ENCODE measurements around the gene SERPINB3.
"Not testable (repeated sequence)": the region's sequence is repeated elsewhere in the genome, so short reads cannot be mapped to it uniquely, and the experiment has no call there.

DNA sequence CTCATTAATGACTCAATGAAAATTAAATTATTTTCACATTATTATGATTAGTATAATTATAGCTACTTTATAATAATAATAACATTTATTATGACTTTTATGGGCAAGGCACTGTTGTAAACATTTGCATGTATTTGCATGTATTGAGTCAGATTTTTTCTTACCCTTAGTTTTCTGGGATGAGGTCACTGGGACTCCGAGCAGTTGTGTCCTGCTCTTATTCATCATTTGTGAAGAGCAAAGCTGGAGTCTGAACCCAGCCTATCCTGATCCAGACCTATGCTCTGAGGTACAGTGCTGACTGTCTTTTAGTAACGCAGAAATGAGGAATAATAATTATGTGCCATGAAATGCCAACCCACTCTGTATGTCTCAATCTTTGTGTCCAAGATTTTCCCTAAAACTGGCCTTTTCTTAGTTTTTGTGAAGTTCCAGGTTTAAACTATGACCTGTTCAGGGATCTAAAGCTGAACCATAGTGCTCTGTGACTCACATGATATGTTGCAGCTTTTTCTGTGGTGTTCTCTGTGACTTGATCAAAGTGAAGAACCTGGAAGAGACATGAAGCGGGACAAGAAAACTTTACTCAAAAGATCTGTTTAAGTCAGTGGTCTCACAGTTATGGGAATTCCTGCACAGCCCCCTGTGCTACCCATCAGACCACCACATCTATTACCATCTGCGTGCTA lies 18.9 kb downstream of the SERPINB3 start:
- TF ChIP-seq, protein P1, sequence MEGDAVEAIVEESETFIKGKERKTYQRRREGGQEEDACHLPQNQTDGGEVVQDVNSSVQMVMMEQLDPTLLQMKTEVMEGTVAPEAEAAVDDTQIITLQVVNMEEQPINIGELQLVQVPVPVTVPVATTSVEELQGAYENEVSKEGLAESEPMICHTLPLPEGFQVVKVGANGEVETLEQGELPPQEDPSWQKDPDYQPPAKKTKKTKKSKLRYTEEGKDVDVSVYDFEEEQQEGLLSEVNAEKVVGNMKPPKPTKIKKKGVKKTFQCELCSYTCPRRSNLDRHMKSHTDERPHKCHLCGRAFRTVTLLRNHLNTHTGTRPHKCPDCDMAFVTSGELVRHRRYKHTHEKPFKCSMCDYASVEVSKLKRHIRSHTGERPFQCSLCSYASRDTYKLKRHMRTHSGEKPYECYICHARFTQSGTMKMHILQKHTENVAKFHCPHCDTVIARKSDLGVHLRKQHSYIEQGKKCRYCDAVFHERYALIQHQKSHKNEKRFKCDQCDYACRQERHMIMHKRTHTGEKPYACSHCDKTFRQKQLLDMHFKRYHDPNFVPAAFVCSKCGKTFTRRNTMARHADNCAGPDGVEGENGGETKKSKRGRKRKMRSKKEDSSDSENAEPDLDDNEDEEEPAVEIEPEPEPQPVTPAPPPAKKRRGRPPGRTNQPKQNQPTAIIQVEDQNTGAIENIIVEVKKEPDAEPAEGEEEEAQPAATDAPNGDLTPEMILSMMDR (conservative IDR thresholded peaks at IDR 0.05; ENCODE audit: low read depth, low read length), result not testable (repeated sequence)
- not testable (repeated sequence) for TF ChIP-seq EZH2 (IDR thresholded peaks at IDR 0.05; ENCODE audit: borderline replicate concordance, low read depth, low read length, poor library complexity, severe bottlenecking)
